GM18867 (cell line): ENCODE data around the gene MNX1.

Experiments
- ATAC-seq: cut with Tn5 transposase; IDR thresholded peaks from one replicate; pipeline ENCODE4 v1.9.1; 2021; ENCODE audit warnings: mild to moderate bottlenecking, moderate library complexity; ENCODE audit not compliant: unreplicated experiment

Gene MNX1

DNA sequence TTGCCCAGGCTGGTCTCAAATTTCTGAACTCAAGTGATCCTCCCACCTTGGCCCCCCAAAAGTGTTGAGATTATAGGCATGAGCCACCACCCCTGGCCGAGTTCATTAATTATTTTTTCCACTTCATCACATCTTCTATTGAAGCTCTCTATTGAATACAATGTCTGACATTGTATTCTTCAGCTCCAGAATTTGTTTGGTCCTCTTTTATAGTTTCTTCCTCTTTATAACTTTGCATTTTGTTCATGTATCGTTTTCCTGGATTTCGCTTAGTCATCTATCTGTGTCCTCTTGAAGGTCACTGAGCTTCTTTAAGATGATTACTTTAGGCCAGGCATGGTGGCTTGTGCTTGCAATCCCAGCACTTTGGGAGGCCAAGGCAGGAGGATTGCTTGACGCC, 30.8 kb downstream of the MNX1 start:
- ATAC-seq: no peak

DNA sequence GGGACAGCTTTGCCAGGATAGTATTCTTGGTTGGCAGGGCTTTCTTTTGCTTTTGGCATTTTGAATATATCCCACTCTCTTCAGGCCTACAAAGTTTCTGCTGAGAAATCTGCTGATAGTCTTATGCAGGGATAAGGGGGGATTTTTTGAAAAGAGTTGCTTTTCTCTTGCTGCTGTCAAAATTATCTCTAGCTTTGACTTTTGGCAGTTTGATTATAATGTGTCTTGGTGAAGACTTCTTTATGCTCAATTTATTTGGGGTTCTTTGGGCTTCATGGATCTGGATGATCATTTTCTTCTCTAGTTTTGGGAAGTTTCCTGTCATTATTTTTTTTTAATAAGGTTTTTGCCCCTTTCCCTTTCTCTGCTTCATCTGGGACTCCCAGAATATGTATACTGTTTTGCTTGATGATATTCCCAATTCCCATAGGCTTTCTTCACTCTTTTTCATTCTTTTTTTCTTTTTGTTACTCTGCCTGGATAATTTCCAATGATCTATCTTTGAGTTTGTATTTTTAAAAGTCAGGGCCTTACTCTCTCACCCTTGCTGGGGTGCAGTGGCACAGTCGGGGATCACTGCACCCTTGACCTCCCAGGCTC, 31.4 kb downstream of the MNX1 start:
- no peak for ATAC-seq

- no peak for ATAC-seq
Measured at GRCh38 chr7:156975620-156976019, 34.8 kb downstream of the MNX1 start.

DNA sequence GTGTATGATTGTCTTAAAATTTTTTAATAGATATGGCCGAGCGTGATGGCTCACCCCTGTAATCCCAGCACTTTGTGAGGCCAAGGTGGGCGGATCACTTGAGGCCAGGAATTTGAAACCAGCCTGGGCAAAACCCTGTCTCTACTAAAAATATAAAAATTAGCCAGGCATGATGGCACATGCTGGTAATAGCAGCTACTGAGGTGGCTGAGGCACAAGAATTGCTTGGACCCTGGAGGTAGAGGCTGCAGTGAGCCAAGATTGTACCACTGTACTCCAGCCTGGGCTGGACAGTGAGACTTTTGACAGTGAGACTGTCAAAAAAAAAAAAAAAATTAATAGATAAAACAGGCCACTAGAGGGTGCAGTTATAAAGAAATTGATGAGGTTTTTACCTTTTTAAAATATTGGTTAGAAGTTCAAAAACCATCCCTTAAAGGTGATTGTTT, 40.5 kb downstream of the MNX1 start:
- no peak for ATAC-seq

GRCh38 chr7:156968183-156968582, 42.3 kb downstream of the MNX1 start:
- no peak for ATAC-seq

GRCh38 chr7:156966387-156966786, 44.1 kb downstream of the MNX1 start:
- ATAC-seq: no peak

DNA sequence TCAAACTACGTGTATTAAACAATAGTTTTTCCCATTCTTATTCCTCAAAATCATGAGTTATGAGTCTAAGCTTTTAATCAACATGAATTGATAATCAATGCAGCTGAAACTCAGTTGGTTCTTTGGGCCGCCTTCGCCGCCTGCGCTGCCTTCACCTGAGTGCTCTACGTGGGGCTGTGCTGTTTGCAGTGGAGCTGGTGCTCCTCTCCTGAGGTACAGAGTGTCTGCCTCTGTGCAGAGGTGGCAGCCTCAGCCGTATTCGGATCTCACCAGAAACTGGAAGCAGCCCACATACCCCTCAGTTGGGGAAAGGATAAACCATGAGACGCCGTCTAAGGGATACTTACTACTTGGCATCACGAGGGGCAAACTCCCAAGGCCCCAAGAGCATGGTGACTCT, 45.5 kb downstream of the MNX1 start:
- no peak for ATAC-seq

DNA sequence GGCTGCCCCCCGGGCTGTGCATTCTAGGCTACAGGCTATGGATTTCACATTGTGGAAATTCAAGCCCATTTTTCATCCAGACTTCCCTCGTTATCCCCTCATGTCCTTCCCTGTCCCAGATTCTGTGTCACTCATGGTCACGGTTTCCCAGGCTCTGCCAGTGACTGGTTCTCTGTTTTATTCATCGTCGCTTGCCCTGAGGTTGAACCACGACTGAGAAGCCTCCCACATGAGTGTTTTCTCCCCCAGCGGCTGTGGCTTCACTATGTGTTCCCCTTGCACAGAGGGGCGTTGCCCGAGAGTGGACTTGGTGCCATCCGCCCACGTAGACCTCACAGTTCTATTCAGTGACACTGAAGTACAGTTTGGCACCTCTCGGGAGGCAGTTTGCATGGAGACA, 47.0 kb downstream of the MNX1 start:
- ATAC-seq: no peak

DNA sequence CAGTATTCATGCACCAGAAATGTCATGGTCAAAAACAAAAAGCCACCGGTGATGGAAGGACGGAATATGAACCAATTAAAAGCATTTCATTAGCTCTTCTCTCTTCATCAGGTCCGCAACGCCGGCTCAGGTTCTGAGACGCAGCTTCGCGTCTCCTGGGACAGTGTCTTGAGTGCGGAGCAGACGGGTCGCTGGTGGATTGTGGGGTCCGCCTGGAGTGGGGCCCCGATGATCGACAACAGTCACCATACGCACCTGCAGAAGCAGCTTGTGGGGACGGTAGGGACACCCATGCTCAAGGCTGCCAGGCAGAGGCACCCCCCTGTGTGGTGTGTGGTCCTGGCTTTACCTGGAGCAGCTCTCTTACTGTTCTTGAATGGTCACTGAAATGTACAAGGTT, 47.6 kb downstream of the MNX1 start:
- no peak for ATAC-seq

GRCh38 chr7:156962145-156962544, 48.3 kb downstream of the MNX1 start:
- no peak for ATAC-seq

DNA sequence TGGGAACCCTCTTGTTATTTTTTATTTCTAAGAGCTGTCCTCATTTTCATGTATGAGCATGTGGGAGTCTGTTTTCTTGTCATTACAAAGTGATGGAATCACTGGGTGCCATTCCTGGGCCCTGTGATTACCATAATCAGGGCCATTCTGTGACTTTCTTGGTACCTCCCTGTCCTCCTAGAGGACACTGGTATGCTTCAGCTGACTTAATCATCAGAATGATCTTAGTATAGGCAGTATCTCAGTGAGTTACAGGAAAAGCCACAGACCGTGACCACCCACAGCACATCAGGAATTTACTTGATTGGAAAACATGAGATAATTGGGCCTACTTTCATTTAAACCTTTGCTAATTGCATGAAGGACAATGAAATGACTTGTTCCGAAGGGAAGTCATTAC, 53.7 kb downstream of the MNX1 start:
- no peak for ATAC-seq

GRCh38 chr7:156954941-156955340, 55.5 kb downstream of the MNX1 start:
- no peak for ATAC-seq
